ENCODE measurements around the gene EXO1. TPM values are rescaled to one million over a fixed set of nuclear protein-coding genes. Genes with fewer than 3 reads are reported as not detected.

The EXO1 gene
- polyA plus RNA-seq, 1 of the 3 experiments (the other 2 are of a cell fraction) = 3.9 TPM

DNA sequence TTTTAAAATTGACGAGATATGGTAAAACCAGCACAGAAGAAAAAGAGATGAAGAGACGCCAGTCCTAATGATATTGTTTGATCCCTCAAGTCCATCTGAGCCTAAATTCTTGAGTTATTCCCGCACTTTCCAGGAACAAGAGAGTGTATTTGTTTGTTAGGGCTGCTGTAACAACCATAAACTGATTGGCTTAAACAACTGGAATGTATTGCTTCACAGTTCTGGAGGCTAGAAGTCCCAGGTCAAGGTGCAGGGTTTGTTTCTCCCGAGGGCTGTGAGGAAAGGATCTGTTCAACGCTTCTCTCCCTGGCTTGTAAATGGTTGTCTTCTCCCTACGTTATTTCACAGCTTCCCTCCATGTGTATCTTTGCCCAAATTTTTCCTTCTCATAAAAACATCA is 7.8 kb upstream of the EXO1 start (continued):
- TF ChIP-seq YY1 (IDR thresholded peaks at IDR 0.05; ENCODE audit: low read depth) = no peak

DNA sequence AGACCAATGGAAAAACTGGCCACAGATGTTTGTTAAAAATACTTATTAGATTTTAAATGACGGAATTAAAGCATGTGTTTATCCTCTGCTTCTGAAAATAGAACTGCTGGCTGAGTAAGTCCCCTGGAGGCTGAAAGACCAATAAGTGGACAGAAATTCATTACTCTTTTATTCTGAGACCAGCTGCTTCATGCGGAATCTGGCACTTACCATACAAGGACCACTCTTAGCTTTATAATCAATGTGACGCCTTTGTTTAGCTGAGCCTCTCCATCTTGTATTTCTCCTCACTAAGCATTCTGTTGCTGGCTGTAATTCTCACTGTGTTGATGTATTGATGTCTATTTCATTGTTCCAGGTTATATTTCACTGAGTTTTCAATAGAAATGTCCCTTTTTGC is 6.3 kb upstream of the EXO1 start:
- H3K4me2 ChIP-seq = no peak overlapping the region
- POLR2A ChIA-PET = no interaction called here
- H3K36me3 ChIP-seq (replicated peaks in 1 of 2; ENCODE audit: control insufficient read depth in 1 of 2, insufficient read depth in 2 of 2, low read length in 1 of 2) = no peaks in the 10 kb centered on the region
- no peaks in the 10 kb centered on the region for H3K4me1 ChIP-seq (ENCODE audit: control insufficient read depth in 1 of 2, insufficient read depth in 2 of 2, low read depth in 1 of 2, low read length in 1 of 2)
- H3K27ac ChIP-seq (ENCODE audit: low read depth in 2 of 2, low read length in 1 of 2) = no peak overlapping the region
- TF ChIP-seq, protein P1, sequence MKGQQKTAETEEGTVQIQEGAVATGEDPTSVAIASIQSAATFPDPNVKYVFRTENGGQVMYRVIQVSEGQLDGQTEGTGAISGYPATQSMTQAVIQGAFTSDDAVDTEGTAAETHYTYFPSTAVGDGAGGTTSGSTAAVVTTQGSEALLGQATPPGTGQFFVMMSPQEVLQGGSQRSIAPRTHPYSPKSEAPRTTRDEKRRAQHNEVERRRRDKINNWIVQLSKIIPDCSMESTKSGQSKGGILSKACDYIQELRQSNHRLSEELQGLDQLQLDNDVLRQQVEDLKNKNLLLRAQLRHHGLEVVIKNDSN (IDR thresholded peaks at IDR 0.05; ENCODE audit: borderline replicate concordance, low read depth) = no peak
- TF ChIP-seq POLR2AphosphoS5 (IDR thresholded peaks at IDR 0.05; ENCODE audit: low read depth, low read length) (no peak), FOXM1 (IDR thresholded peaks at IDR 0.05; ENCODE audit: low read depth) (no peak), NFIC (IDR thresholded peaks at IDR 0.05; ENCODE audit: borderline replicate concordance) (no peak), SMC3 (IDR thresholded peaks at IDR 0.05; ENCODE audit: low read depth, low read length) (no peak), EZH2phosphoT487 (IDR thresholded peaks at IDR 0.05; ENCODE audit: borderline replicate concordance, low read depth) (no peak), FOXJ3 (CRISPR knock-in tag; IDR thresholded peaks at IDR 0.05) (no peak), MEF2A (IDR thresholded peaks at IDR 0.05; ENCODE audit: borderline replicate concordance, low read depth) (no peak), NRF1 (IDR thresholded peaks at IDR 0.05; ENCODE audit: low read depth, low read length) (no peak), TEAD4 (IDR thresholded peaks at IDR 0.05; ENCODE audit: borderline replicate concordance, insufficient read depth) (no peak)
- TF ChIP-seq, protein P2, sequence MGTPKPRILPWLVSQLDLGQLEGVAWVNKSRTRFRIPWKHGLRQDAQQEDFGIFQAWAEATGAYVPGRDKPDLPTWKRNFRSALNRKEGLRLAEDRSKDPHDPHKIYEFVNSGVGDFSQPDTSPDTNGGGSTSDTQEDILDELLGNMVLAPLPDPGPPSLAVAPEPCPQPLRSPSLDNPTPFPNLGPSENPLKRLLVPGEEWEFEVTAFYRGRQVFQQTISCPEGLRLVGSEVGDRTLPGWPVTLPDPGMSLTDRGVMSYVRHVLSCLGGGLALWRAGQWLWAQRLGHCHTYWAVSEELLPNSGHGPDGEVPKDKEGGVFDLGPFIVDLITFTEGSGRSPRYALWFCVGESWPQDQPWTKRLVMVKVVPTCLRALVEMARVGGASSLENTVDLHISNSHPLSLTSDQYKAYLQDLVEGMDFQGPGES (IDR thresholded peaks at IDR 0.05; ENCODE audit: low read depth, low read length) = no peak
- TF ChIP-seq, protein P3, sequence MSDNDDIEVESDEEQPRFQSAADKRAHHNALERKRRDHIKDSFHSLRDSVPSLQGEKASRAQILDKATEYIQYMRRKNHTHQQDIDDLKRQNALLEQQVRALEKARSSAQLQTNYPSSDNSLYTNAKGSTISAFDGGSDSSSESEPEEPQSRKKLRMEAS (IDR thresholded peaks at IDR 0.05; ENCODE audit: low read depth) = no peak
- TF ChIP-seq, protein P4, sequence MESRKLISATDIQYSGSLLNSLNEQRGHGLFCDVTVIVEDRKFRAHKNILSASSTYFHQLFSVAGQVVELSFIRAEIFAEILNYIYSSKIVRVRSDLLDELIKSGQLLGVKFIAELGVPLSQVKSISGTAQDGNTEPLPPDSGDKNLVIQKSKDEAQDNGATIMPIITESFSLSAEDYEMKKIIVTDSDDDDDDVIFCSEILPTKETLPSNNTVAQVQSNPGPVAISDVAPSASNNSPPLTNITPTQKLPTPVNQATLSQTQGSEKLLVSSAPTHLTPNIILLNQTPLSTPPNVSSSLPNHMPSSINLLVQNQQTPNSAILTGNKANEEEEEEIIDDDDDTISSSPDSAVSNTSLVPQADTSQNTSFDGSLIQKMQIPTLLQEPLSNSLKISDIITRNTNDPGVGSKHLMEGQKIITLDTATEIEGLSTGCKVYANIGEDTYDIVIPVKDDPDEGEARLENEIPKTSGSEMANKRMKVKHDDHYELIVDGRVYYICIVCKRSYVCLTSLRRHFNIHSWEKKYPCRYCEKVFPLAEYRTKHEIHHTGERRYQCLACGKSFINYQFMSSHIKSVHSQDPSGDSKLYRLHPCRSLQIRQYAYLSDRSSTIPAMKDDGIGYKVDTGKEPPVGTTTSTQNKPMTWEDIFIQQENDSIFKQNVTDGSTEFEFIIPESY (IDR thresholded peaks at IDR 0.05; ENCODE audit: borderline replicate concordance, low read depth) = no peak
- H3F3A ChIP-seq (replicated peaks; ENCODE audit: insufficient read depth) = peaks cover 5% of the 10 kb centered on the region
- no peak overlapping the region for H3K4me3 ChIP-seq (ENCODE audit: low read depth in 2 of 2, low read length in 1 of 2)
- no peaks in the 10 kb centered on the region for H3K79me2 ChIP-seq (ENCODE audit: insufficient read depth)
- no peak for DNase-seq
- H3K9ac ChIP-seq = no peak overlapping the region
- H3K9me3 ChIP-seq = no peaks in the 10 kb centered on the region
- CTCF ChIA-PET = interaction anchor here (2.7 to 6.2 kb wide), 2 partner anchors 215 to 231 kb away, joined by 8 to 23 read pairs; no protein-coding TSS in a partner anchor
- no peaks in the 10 kb centered on the region for H4K20me1 ChIP-seq (ENCODE audit: insufficient read depth)
- no peaks in the 10 kb centered on the region for H3K27me3 ChIP-seq (ENCODE audit: insufficient read depth)
- WGBS (ENCODE audit: low lambda C conversion rate) = 81% methylated on average over 3 of the region's 3 CpGs
- H2AFZ ChIP-seq (ENCODE audit: low read depth) = no peak overlapping the region
- H3K9me2 ChIP-seq = no peaks in the 10 kb centered on the region

All from SK-N-SH (cell line).